Activated naive CD4-positive, alpha-beta T cell treated with anti-CD3 and anti-CD28 coated beads, Interleukin-2, amount 50 U/mL, for 16 hours (primary cell): ENCODE data around the gene C4B.
"Not testable (repeated sequence)": the region's sequence is repeated elsewhere in the genome, so short reads cannot be mapped to it uniquely, and the experiment has no call there.

Experiments used
- DNase-seq: peaks from one replicate; pipeline ENCODE4 v3.0.0-alpha.2; 2020

Gene C4B

GRCh38 chr6:32037598-32038524, 23.3 kb downstream of the C4B start, which contains the start of gene CYP21A2:
TSS of gene CYP21A2 (plus strand) at chr6:32038415. CDS start at chr6:32038423, 8 bp downstream.
- not testable (repeated sequence) for DNase-seq

GRCh38 chr6:32038878-32039277, 24.3 kb downstream of the C4B start:
- DNase-seq, result not testable (repeated sequence)

GRCh38 chr6:32039321-32040274, 25.0 kb downstream of the C4B start:
- DNase-seq, result not testable (repeated sequence)

- not testable (repeated sequence) for DNase-seq
These were observed 25.9 kb downstream of the C4B start for GRCh38 chr6:32040299-32041049.

GRCh38 chr6:32041050-32041321, 26.4 kb downstream of the C4B start:
- DNase-seq, result not testable (repeated sequence)

GRCh38 chr6:32041385-32041784, 26.8 kb downstream of the C4B start:
- DNase-seq, result not testable (repeated sequence)

GRCh38 chr6:32042276-32042675, 27.7 kb downstream of the C4B start:
- not testable (repeated sequence) for DNase-seq

- DNase-seq, result not testable (repeated sequence)
These were observed 29.2 kb downstream of the C4B start for GRCh38 chr6:32043589-32044380.

- DNase-seq, result not testable (repeated sequence)
These were observed 30.3 kb downstream of the C4B start for GRCh38 chr6:32044916-32045315.

GRCh38 chr6:32045811-32046449, 31.3 kb downstream of the C4B start:
- DNase-seq, result no peak

GRCh38 chr6:32046450-32047083, 32.0 kb downstream of the C4B start:
- no peak for DNase-seq

- no peak for DNase-seq
These were observed 32.5 kb downstream of the C4B start for GRCh38 chr6:32047084-32047478.

- no peak for DNase-seq
These were observed 32.9 kb downstream of the C4B start for GRCh38 chr6:32047539-32047854.

- peak; percentile 68 for DNase-seq
These were observed 33.5 kb downstream of the C4B start for GRCh38 chr6:32047855-32048766.

GRCh38 chr6:32049149-32049548, 34.6 kb downstream of the C4B start:
- not testable (repeated sequence) for DNase-seq

- DNase-seq, result not testable (repeated sequence)
These were observed 35.1 kb downstream of the C4B start for GRCh38 chr6:32049736-32050135.

- DNase-seq, result no peak
These were observed 36.0 kb downstream of the C4B start for GRCh38 chr6:32050562-32050961.

- not testable (repeated sequence) for DNase-seq
These were observed 38.0 kb downstream of the C4B start for GRCh38 chr6:32052626-32053025.

GRCh38 chr6:32053314-32053713, 38.7 kb downstream of the C4B start:
- DNase-seq, result not testable (repeated sequence)

GRCh38 chr6:32055756-32056155, 41.2 kb downstream of the C4B start:
- not testable (repeated sequence) for DNase-seq
